GM19099 (cell line): ENCODE measurements around the gene SBNO1.

ENCODE experiments used
- POLR2A ChIP-seq: IDR thresholded peaks from 3 replicates; pipeline ENCODE4 v1.6.1; 2011; ENCODE audit warnings: low read depth; ENCODE audit not compliant: insufficient read length; ENCODE audit errors: extremely low read depth

The SBNO1 gene

DNA sequence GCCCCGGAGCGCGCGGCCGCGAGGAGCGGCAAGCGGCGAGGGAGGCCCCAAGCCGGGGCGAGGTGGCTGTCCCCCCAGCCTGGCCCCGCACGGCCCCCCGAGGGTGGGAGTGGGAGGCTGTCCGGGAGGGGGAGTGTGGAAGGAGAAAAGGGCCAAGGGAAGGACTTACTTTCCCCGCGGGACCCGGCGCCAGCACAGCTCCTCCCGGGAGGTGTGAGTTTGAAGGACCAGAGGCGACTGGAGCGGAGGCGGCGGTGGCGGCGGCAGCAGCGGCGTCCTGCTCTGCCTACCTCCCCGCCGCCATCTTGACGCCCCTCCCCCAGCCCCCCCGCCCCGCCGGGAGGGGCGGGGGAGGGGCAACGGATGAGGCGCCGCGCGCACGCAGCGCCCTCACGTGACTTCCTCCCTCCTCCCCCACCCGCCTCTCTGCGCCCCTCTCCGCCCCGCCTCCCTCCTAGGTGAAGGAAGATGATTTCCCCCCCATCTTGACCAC, at the start of gene SBNO1:
Gene SBNO1, minus strand, starts transcription at position 316 of the 493 bp plus-strand sequence. CDS start 14,406 bp downstream, outside the sequence.
- peak; percentile 76 for TF ChIP-seq POLR2A

DNA sequence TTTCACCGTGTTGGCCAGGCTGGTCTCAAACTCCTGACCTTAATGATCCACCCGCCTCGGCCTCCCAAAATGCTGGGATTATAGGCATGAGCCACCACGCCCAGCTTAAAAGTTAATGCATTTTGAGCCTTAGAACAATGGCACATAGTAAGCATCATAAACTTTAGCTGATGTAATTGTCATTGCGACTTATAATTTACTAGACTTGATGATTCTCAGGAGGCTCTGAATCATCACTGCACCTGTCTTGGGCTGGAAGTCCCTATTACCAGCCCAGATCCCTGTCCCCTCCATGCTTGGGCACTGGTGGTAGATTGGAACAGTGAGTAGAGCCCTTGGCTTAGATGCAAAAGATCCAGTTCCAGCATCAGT, 45.4 kb upstream of the SBNO1 start:
- TF ChIP-seq POLR2A: no peak

DNA sequence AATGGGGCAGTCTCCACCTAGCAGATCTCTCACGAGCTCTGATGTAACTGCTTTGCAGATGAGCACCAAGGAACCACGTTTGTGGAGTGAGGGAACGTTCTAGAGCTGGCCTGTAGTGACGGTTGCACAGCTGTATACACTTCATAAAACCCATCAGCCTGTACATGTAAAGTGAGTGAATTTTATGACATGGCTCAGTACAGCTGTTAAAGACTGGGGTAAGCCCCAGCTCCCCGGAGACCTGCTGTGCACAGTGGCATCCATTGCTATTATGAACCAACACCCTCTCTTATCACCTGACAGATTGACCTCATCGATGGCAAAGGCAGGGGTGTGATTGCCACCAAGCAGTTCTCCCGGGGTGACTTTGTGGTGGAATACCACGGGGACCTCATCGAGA, 39.9 kb upstream of the SBNO1 start:
- no peak for TF ChIP-seq POLR2A

DNA sequence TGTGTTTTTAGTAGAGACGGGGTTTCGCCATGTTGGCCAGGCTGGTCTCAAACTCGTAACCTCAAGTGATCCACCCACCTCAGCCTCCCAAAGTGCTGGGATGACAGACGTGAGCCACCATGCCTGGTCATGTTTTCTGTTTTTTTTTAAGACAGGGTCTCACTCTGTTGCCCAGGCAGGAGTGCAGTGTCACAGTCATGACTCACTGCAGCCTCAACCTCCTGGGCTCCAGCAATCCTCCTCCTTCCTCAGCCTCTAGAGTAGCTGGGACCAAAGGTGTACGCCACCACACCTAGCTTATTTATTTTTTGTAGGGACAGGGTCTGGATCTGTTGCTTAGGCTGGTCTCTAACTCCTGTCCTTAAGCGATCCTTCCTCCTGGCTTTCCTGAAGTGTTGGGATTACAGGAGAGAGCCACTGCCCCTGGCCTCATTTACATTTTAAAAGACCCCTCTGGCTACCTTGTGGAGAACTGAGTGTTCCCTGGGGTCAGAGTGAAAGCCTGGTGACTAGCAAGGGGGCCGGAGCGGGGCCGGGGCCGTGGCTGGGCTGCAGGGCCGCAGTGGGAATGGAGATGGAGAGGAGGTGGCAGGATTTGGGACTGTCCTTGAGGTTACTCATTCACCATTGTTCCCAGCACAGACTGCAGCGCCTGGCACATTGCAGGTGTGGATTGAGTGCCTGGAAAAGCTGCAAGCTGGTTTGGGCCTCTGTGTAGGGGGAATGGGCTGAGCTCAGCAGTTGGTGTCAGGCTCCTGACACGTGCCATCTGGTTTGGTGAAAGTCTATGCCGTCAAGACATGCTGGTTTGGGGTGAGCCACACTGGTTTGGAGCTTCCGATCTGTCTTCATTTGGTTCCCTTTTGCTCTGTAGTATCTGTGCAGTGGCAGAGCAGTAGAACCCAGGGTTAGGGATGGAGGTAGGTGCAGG, 37.4 kb upstream of the SBNO1 start:
- TF ChIP-seq POLR2A: no peak

DNA sequence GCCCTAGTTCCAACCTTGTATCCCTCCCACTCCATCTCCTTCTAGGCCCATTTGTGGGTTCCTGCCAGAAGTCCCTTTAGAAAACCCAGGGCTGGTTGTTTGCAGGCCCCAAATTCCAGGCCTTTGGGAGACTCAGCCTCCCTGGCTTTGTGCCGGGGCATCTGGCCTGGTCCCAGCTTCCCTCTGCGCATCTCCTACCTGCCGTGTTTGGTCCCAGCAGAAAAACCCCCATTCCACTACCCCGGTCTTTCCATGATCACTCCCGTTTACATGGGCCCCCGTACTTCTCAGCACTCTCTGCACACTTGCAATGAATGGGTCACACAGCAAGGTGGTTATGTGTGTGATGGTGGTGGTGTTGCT, 34.6 kb upstream of the SBNO1 start:
- no peak for TF ChIP-seq POLR2A

DNA sequence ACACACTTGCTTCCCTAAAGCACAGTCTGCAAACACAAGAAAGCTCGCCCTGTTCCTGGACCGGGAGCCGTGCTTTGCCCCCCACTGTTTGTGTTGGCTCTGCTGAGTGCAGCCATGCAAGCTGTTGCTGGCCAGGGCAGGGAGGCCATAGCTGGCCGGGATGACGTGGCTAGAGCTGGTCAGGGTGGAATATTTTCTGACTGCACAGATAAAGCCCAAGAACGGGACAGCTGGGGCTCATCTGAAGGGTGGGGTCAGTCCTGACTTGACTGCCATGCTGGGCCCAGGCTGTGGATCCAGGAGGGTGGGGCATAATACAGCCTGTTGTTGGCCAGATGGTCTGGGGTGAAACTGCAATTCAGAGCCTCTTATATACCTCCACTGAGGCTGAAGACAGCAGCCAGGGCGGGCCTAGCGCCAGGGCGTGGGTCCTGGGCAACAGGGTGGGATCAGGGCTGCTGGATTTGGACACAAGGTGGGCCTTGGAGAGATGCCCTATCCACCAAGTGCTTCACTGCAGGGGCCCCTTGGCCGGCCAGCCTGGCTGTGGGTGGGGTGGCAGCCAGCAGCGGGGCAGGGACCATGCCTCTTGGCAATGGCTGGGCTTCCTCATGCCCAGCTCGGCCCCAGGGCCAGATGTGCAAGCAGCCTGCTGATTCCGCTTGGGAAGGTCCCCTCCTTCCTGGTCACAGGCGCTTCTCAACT, 34.1 kb upstream of the SBNO1 start:
- no peak for TF ChIP-seq POLR2A

DNA sequence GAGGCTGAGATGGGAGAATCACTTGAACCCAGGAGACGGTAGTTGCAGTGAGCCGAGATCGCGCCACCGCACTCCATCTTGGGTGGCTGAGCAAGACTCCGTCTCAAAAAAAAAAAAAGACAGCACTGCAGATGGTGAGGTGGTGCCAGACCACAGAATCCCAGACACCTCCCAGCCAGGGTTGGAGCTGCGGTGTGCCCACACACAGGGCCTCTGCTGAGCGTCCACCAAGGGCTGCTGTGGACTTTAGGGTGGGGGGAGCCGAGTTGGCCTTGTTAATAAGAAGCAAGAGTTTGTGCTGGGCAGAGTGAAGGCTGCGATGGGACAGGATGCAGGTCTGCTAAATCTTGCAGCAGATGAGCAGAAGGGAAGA, 33.5 kb upstream of the SBNO1 start:
- TF ChIP-seq POLR2A: no peak

DNA sequence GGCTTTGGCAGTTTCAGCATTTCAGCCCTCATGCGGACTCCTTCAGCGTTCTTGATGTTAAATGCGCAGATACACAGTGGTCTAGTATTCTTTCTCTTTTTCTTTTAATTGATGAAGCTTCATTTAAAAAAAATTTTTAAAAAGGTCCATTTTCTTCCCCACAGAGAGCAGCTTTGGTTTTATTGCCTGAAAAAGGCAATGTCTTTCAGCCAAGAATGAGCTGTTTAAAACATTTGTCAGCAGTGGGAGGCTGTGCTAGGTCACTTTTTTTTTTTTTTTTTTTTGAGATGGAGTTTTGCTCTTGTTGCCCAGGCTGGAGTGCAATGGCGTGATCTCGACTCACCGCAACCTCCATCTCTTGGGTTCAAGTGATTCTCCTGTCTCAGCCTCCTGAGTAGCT, 32.8 kb upstream of the SBNO1 start:
- TF ChIP-seq POLR2A: no peak

DNA sequence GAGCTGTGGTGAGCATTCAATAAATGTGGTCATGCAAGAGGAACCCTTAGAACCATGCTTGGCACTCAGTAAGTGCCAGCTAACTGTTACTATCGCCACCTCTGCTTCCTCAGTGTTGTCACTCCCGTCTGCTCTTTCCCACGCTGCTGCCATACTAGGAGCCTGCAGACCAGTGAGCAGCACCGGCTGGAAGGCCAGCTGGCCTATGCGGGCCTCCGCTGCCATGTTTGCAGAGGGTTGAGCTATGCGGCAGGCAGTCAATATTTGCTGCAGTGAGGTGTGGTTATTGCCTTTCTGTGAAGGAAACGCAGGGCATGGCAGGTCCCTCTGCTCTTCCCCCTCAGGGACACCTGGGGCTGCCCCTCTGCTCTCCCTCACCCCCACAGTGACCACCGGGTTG, 32.3 kb upstream of the SBNO1 start:
- TF ChIP-seq POLR2A: no peak

DNA sequence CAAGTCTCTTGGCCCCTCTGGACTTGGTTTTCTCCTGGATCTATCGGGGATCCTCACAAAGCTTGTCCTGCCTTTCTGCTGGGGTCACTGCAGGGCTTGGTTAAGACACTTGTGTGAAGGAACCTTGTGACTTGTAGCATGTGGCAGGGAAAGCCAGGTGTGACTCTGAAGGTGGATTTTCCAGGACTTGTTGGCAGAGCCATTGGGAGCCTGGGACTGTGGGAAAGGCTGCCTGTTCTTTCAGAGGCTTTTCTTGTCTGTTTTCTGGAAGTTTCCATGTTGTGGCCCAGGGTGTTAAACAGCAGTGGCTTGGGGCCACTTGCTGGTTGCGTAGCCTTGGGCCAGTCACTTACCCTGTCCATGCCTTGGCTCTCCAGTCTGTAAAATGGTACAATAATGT, 31.9 kb upstream of the SBNO1 start:
- TF ChIP-seq POLR2A: no peak

DNA sequence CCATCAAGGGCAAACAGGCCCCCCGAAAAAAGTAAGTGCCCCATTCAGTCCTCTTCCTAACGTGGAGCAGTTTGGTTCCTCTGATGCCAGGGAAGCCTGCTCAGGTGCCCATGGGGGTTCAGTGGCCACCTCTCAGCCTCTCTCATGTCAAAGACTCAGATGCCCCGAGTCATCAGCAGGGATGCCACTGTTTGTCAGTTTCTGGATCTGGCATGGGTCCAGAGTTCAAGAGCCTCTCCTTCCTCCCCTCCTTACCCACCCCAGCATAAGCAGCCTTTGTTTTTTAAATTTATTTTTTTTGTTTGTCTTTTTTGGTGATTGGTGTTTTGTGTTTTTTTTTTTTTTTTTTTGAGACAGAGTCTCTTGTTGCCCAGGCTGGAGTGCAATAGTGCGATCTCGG, 30.6 kb upstream of the SBNO1 start:
- no peak for TF ChIP-seq POLR2A

DNA sequence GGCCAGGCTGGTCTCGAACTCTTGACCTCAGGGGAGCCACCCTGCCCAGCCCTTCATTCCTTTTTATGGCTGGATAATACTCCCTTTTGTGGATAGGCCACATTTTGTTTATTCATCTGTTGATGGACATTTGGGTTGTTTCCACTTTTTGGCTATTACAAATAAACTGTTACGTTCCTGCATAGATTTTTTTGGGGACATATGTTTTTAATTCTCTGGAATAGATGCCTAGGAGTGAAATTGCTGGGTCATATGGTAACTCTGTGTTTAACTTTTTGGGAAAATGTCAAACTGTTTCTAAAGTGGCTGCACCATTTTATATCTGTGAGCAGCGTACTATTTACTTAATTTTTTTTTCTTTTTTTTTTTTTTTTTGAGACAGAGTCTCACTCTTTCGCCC, 29.1 kb upstream of the SBNO1 start:
- TF ChIP-seq POLR2A: no peak

DNA sequence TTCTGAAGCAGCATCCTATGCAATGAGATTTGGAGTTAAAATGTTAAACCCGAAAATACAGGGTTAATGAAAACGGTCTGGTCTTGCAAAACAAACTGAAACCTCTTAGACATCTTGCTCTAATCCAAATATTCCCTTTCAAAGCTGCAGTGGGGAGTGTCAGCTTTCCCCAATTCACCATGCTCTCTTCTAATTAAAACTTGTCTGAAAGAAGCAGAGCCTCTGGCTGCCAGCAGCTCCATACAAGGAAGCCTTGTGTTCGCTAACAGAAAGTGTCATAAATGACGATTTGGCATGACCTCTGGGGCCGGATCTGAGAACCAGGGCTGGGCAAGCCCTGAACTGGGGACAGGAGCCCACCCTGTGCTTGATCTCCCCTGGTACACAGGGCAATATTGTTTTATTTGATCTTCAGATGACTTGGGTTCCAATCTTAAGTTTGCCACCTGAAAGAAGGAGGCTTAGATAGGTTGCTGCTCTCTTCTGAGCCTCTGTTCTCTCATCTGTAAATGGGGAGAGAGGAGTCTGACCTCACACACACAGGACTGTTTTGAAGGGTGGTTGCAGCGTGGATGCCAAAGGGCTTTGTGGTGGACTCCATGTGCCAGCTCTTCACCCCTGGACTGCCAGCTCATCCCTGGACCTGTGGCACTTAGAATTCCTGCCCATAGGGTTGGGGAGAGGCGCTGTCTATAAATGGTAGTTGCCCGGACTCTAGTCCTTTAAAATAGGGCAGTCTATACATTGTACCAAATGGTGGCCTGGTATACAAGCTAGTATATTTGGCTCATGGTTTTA, 27.1 kb upstream of the SBNO1 start:
- no peak for TF ChIP-seq POLR2A

DNA sequence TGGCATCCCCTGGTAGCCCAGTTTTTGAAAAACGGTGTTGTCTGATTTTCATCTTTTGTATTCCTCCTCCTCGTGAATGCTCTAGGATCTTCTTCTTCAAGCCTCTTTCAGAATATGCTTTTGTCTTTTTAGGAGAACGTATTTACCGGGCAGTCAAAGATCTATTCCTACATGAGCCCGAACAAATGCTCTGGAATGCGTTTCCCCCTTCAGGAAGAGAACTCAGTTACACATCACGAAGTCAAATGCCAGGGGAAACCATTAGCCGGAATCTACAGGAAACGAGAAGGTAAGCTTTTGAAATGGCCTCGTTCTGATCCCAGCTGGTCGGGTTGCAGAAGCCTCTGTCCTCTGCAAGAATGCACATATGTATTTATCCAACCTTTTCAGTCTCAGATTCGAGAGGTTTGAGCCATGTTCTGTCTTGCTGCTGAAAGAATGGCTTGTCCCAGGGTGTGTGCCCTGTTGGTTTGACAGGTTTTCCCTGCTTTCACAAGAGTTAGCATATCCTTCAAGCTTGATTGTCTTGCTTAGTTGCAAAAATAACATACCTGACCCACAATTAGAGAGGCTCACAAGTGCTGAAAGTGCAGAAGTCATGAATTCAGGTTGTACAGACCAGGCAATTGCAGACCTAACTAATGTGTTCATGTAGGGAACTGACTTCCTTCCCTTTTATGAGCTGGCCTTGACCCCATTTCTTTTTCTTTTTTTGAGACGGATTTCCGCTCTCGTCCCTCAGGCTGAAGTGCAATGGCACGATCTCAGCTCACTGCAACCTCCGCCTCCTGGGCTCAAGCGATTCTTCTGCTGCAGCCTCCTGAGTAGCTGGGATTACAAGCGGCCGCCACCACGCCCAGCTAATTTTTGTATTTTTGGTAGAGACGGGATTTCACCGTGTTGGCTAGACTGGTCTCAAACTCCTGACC, 26.1 kb upstream of the SBNO1 start:
- no peak for TF ChIP-seq POLR2A
